Neural cell (in vitro differentiated cells): ENCODE measurements around the gene FRG2C. TPM values are rescaled to one million over a fixed set of nuclear protein-coding genes. Genes with fewer than 3 reads are reported as not detected.

Experiments used
- H2AFZ ChIP-seq: fragments of 200-600, 300-800 bp; sonication (generic), shearing (Covaris generic); 2 replicates; pipeline ENCODE4 v1.6.0; 2014; ENCODE audit warnings: low read depth, mild to moderate bottlenecking, antibody characterized with exemption, low read length, moderate library complexity
- H3F3A ChIP-seq: fragments of 200-600 bp; shearing (Covaris generic); 2 replicates; pipeline ENCODE4 v1.6.1; 2016; ENCODE audit warnings: mild to moderate bottlenecking, moderate library complexity, mixed read lengths, antibody characterized with exemption, low read length; ENCODE audit not compliant: insufficient read depth, poor library complexity, severe bottlenecking
- H3K27ac ChIP-seq: fragments of 200-600, 300-800 bp; sonication (generic), shearing (Covaris generic); 2 replicates; pipeline ENCODE4 v1.5.1; 2014; ENCODE audit warnings: mild to moderate bottlenecking, low read length, moderate library complexity
- H3K27me3 ChIP-seq: fragments of 300-800, 200-600 bp; sonication (generic), shearing (Covaris generic); 2 replicates; pipeline ENCODE4 v1.6.0; 2014; ENCODE audit warnings: mild to moderate bottlenecking, low read depth, low read length, moderate library complexity; ENCODE audit not compliant: insufficient read depth
- H3K36me3 ChIP-seq: fragments of 300-800, 200-600 bp; sonication (generic), shearing (Covaris generic); 2 replicates; pipeline ENCODE4 v1.5.1; 2014; ENCODE audit warnings: mild to moderate bottlenecking, antibody characterized with exemption, low read length, moderate library complexity; ENCODE audit not compliant: insufficient read depth
- H3K4me2 ChIP-seq: fragments of 300-800, 200-600 bp; sonication (generic), shearing (Covaris generic); 2 replicates; pipeline ENCODE4 v1.6.0; 2014; ENCODE audit warnings: mild to moderate bottlenecking, low read length
- H3K4me3 ChIP-seq: fragments of 300-800, 200-600 bp; sonication (generic), shearing (Covaris generic); 2 replicates; pipeline ENCODE4 v1.5.1; 2014; ENCODE audit warnings: mild to moderate bottlenecking, low read length, moderate library complexity
- H3K79me2 ChIP-seq: fragments of 200-600 bp; shearing (Covaris generic); replicated peaks from 2 replicates; pipeline ENCODE4 v1.6.0; 2014; ENCODE audit warnings: mild to moderate bottlenecking, low read length, moderate library complexity; ENCODE audit not compliant: insufficient read depth
- H3K9ac ChIP-seq: fragments of 300-800, 200-600 bp; sonication (generic), shearing (Covaris generic); 2 replicates; pipeline ENCODE4 v1.6.1; 2016; ENCODE audit warnings: mild to moderate bottlenecking, low read length, mixed read lengths
- H3K9me2 ChIP-seq: fragments of 200-600 bp; shearing (Covaris generic); 2 replicates; pipeline ENCODE4 v1.6.1; 2016; ENCODE audit warnings: mild to moderate bottlenecking, low read length, mixed read lengths; ENCODE audit not compliant: insufficient read depth
- H3K9me3 ChIP-seq: fragments of 200-600, 300-800 bp; sonication (generic), shearing (Covaris generic); 2 replicates; pipeline ENCODE4 v1.6.1; 2016; ENCODE audit warnings: mild to moderate bottlenecking, mixed run types, low read length, moderate library complexity, mixed read lengths
- H4K20me1 ChIP-seq: fragments of 200-600 bp; shearing (Covaris generic); 2 replicates; pipeline ENCODE4 v1.6.1; 2016; ENCODE audit warnings: mild to moderate bottlenecking, mixed run types; ENCODE audit not compliant: insufficient read depth
- EP300 ChIP-seq: fragments of 450-650 bp; conservative IDR thresholded peaks from 2 replicates; pipeline ENCODE4 v1.6.1; 2014; ENCODE audit warnings: antibody characterized with exemption, mild to moderate bottlenecking, moderate library complexity; ENCODE audit not compliant: poor library complexity, severe bottlenecking
- EZH2 ChIP-seq: fragments of 200-600, 300-800 bp; shearing (Covaris generic), sonication (generic); IDR thresholded peaks from 2 replicates; pipeline ENCODE4 v1.6.1; 2014; ENCODE audit warnings: antibody characterized with exemption, low read length, borderline replicate concordance, mild to moderate bottlenecking; ENCODE audit not compliant: insufficient read depth, poor library complexity, severe bottlenecking
- MXI1 ChIP-seq: fragments of 450-650 bp; conservative IDR thresholded peaks from 2 replicates; pipeline ENCODE4 v1.6.1; 2014; ENCODE audit warnings: antibody characterized with exemption, mild to moderate bottlenecking; ENCODE audit not compliant: poor library complexity, severe bottlenecking
- POLR2AphosphoS5 ChIP-seq: IDR thresholded peaks from 2 replicates; pipeline ENCODE4 v1.6.1; 2012
- RAD21 ChIP-seq: fragments of 450-650 bp; conservative IDR thresholded peaks from 2 replicates; pipeline ENCODE4 v1.6.1; 2014; ENCODE audit warnings: antibody characterized with exemption, mild to moderate bottlenecking, moderate library complexity
- SMC3 ChIP-seq: fragments of 450-650 bp; conservative IDR thresholded peaks from 2 replicates; pipeline ENCODE4 v1.6.1; 2014; ENCODE audit warnings: antibody characterized with exemption, mild to moderate bottlenecking, moderate library complexity; ENCODE audit not compliant: poor library complexity
- TAF1 ChIP-seq: IDR thresholded peaks from 2 replicates; pipeline ENCODE4 v1.6.1; 2012; ENCODE audit warnings: low read depth
- polyA plus RNA-seq: library from polyadenylated mRNA; depleted of rRNA; stranded (reverse); fragments of >200 nt; gene quantifications from 2 replicates; pipeline ENCODE4 v1.2.3, GENCODE V29; 2014
- small RNA-seq, 3 experiments: library from RNA; depleted of rRNA; stranded (forward); fragments of <200 nt; gene quantifications; one replicate each; pipeline ENCODE3, GENCODE V24; 2012
- TF ChIP-seq, protein P1 (sequence below): fragments of 450-650 bp; IDR thresholded peaks from 2 replicates; pipeline ENCODE4 v1.5.1; 2014; ENCODE audit warnings: antibody characterized with exemption, mild to moderate bottlenecking, moderate library complexity; ENCODE audit not compliant: poor library complexity, severe bottlenecking
- TF ChIP-seq, protein P2 (sequence below): IDR thresholded peaks from 2 replicates; pipeline ENCODE4 v1.6.1; 2012; ENCODE audit warnings: borderline replicate concordance

Gene FRG2C
- polyA plus RNA-seq, 1 donor from 2014 or later, result not detected

DNA sequence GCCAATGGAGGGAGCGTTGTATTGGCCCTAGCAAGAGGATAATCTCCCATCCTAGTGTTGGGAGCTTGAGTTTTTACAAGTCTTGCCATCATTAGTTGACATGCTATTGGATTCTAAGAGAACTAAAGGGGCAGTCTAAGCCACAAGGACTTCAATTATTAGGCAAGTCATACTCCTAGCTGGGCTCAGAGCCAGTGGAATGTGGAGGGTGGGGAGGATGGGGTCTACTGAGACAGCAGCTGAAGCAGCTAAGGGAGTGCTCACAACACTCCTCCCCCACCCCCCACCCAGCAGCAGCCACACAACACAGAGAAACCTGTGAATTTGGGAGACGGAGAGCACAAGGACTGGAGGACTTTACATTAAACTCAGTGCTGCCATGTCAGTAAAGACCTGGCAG lies 27.9 kb downstream of the FRG2C start:
- no peak overlapping the region for H3K27ac ChIP-seq
- no peak overlapping the region for H2AFZ ChIP-seq
- TF ChIP-seq EZH2 (no peak), RAD21 (no peak), MXI1 (no peak), EP300 (no peak), SMC3 (no peak), POLR2AphosphoS5 (no peak), TAF1 (no peak)
- TF ChIP-seq, protein P1, sequence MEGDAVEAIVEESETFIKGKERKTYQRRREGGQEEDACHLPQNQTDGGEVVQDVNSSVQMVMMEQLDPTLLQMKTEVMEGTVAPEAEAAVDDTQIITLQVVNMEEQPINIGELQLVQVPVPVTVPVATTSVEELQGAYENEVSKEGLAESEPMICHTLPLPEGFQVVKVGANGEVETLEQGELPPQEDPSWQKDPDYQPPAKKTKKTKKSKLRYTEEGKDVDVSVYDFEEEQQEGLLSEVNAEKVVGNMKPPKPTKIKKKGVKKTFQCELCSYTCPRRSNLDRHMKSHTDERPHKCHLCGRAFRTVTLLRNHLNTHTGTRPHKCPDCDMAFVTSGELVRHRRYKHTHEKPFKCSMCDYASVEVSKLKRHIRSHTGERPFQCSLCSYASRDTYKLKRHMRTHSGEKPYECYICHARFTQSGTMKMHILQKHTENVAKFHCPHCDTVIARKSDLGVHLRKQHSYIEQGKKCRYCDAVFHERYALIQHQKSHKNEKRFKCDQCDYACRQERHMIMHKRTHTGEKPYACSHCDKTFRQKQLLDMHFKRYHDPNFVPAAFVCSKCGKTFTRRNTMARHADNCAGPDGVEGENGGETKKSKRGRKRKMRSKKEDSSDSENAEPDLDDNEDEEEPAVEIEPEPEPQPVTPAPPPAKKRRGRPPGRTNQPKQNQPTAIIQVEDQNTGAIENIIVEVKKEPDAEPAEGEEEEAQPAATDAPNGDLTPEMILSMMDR, result no peak
- TF ChIP-seq, protein P2, sequence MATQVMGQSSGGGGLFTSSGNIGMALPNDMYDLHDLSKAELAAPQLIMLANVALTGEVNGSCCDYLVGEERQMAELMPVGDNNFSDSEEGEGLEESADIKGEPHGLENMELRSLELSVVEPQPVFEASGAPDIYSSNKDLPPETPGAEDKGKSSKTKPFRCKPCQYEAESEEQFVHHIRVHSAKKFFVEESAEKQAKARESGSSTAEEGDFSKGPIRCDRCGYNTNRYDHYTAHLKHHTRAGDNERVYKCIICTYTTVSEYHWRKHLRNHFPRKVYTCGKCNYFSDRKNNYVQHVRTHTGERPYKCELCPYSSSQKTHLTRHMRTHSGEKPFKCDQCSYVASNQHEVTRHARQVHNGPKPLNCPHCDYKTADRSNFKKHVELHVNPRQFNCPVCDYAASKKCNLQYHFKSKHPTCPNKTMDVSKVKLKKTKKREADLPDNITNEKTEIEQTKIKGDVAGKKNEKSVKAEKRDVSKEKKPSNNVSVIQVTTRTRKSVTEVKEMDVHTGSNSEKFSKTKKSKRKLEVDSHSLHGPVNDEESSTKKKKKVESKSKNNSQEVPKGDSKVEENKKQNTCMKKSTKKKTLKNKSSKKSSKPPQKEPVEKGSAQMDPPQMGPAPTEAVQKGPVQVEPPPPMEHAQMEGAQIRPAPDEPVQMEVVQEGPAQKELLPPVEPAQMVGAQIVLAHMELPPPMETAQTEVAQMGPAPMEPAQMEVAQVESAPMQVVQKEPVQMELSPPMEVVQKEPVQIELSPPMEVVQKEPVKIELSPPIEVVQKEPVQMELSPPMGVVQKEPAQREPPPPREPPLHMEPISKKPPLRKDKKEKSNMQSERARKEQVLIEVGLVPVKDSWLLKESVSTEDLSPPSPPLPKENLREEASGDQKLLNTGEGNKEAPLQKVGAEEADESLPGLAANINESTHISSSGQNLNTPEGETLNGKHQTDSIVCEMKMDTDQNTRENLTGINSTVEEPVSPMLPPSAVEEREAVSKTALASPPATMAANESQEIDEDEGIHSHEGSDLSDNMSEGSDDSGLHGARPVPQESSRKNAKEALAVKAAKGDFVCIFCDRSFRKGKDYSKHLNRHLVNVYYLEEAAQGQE, result no peak
- no peak overlapping the region for H3K9ac ChIP-seq
- H3K36me3 ChIP-seq, result no peaks in the 10 kb centered on the region
- H3K4me2 ChIP-seq, result no peak overlapping the region
- no peaks in the 10 kb centered on the region for H3K27me3 ChIP-seq
- no peaks in the 10 kb centered on the region for H3F3A ChIP-seq
- H3K79me2 ChIP-seq, result no peaks in the 10 kb centered on the region
- H3K4me3 ChIP-seq, result no peak overlapping the region
- H3K9me2 ChIP-seq, result no peaks in the 10 kb centered on the region
- H3K9me3 ChIP-seq, result no peaks in the 10 kb centered on the region
- H4K20me1 ChIP-seq, result no peaks in the 10 kb centered on the region

Small RNA genes within 50 kb of the gene (small RNA-seq; reads per million reads assigned to genes)
- 0 reads per million in 3 experiments for gene AC108724.2

Other genes with a start within 250 kb of the FRG2C start
- 7.0 and 15.5 TPM in 2 replicates for gene ZNF717, start 121.2 kb downstream of the FRG2C start, polyA plus RNA-seq